HepG2 (cell line): ENCODE measurements around the gene UCP1. TPM values are rescaled to one million over a fixed set of nuclear protein-coding genes. Genes with fewer than 3 reads are reported as not detected.

Source experiments
- AKNA ChIP-seq: sonication (generic); formaldehyde crosslinking; IDR thresholded peaks from 2 replicates; pipeline ENCODE4 v1.4.0; 2020; ENCODE audit warnings: missing genetic modification reagents, borderline replicate concordance
- DR1 ChIP-seq: sonication (generic); formaldehyde crosslinking; IDR thresholded peaks from 2 replicates; pipeline ENCODE4 v1.8.0; 2021; ENCODE audit warnings: mild to moderate bottlenecking, missing genetic modification reagents, inconsistent platforms
- ELF3 ChIP-seq: IDR thresholded peaks from 2 replicates; pipeline ENCODE4 v1.6.1; 2016; ENCODE audit warnings: missing genetic modification reagents, missing compliant biosample characterization
- ELK4 ChIP-seq: sonication (generic); formaldehyde crosslinking; IDR thresholded peaks from 2 replicates; pipeline ENCODE4 v1.9.0; 2021; ENCODE audit warnings: missing genetic modification reagents, borderline replicate concordance
- GATA4 ChIP-seq: sonication (generic); IDR thresholded peaks from 2 replicates; pipeline ENCODE4 v1.6.1; 2016; ENCODE audit warnings: antibody characterized with exemption, low read depth, borderline replicate concordance
- HIC2 ChIP-seq: sonication (generic); formaldehyde crosslinking; IDR thresholded peaks from 2 replicates; pipeline ENCODE4 v1.9.0; 2022; ENCODE audit warnings: low read depth, missing genetic modification reagents
- KMT2A ChIP-seq: sonication (generic); formaldehyde crosslinking; IDR thresholded peaks from 2 replicates; pipeline ENCODE4 v1.4.0; 2020; ENCODE audit warnings: missing genetic modification reagents
- NFKB2 ChIP-seq: sonication (generic); formaldehyde crosslinking; IDR thresholded peaks from 2 replicates; pipeline ENCODE4 v1.4.0; 2020; ENCODE audit warnings: missing genetic modification reagents, borderline replicate concordance
- NFRKB ChIP-seq: fragments of 450-650 bp; IDR thresholded peaks from 2 replicates; pipeline ENCODE4 v1.6.1; 2017
- POGK ChIP-seq: sonication (generic); formaldehyde crosslinking; conservative IDR thresholded peaks from 2 replicates; pipeline ENCODE4 v1.8.0; 2022; ENCODE audit warnings: mild to moderate bottlenecking, moderate library complexity, missing genetic modification reagents
- POLR2A ChIP-seq, 2 experiments: IDR thresholded peaks; 2 replicates each; pipeline ENCODE4 v1.6.1; 2011; ENCODE audit warnings: low read depth in 2 of 2, low read length in 2 of 2, mild to moderate bottlenecking in 1 of 2, moderate library complexity in 1 of 2; ENCODE audit not compliant: insufficient read depth in 1 of 2
- SALL2 ChIP-seq: sonication (generic); formaldehyde crosslinking; IDR thresholded peaks from 2 replicates; pipeline ENCODE4 v1.8.1; 2023; ENCODE audit warnings: mild to moderate bottlenecking, missing genetic modification reagents, inconsistent platforms
- TBL1XR1 ChIP-seq: fragments of 150-350 bp; IDR thresholded peaks from 2 replicates; pipeline ENCODE4 v1.6.1; 2014; ENCODE audit warnings: borderline replicate concordance, low read length; ENCODE audit not compliant: partially characterized antibody
- TEAD3 ChIP-seq: optimal IDR thresholded peaks from 2 replicates; pipeline ENCODE3; 2016; ENCODE audit warnings: borderline replicate concordance
- YEATS2 ChIP-seq: sonication (generic); formaldehyde crosslinking; IDR thresholded peaks from 2 replicates; pipeline ENCODE4 v1.4.0; 2020; ENCODE audit warnings: missing genetic modification reagents, borderline replicate concordance
- ZMYM2 ChIP-seq: sonication (generic); formaldehyde crosslinking; IDR thresholded peaks from 2 replicates; pipeline ENCODE4 v1.8.0; 2022; ENCODE audit warnings: mild to moderate bottlenecking, missing genetic modification reagents
- ZNF124 ChIP-seq: sonication (generic); formaldehyde crosslinking; IDR thresholded peaks from 2 replicates; pipeline ENCODE4 v1.4.0; 2020; ENCODE audit warnings: missing genetic modification reagents
- ZNF282 ChIP-seq: fragments of 450-650 bp; IDR thresholded peaks from 2 replicates; pipeline ENCODE4 v1.6.1; 2018; ENCODE audit not compliant: partially characterized antibody
- ZNF292 ChIP-seq: sonication (generic); formaldehyde crosslinking; IDR thresholded peaks from 2 replicates; pipeline ENCODE4 v1.8.1; 2022; ENCODE audit warnings: mild to moderate bottlenecking, low read depth, missing genetic modification reagents, borderline replicate concordance
- ZNF891 ChIP-seq: sonication (generic); formaldehyde crosslinking; IDR thresholded peaks from 2 replicates; pipeline ENCODE4 v1.5.0; 2020; ENCODE audit warnings: mild to moderate bottlenecking, missing genetic modification reagents
- polyA plus RNA-seq, 8 experiments: library from polyadenylated mRNA; depleted of rRNA in 3 of 8; stranded (reverse) in 7 of 8; unstranded in 1 of 8; fragments of >200 nt; fragmentation: Illumina TruSeq in 4 of 8; extraction: Trizol in 4 of 8; gene quantifications; 2 replicates each; pipeline versions ENCODE4 v1.2.1 to v1.2.3, GENCODE V29; 2011 to 2016; ENCODE audit warnings: low read depth in 4 of 8, missing spikeins in 1 of 8, mixed read lengths in 1 of 8; ENCODE audit not compliant: insufficient read depth in 1 of 8
- total RNA-seq, 5 experiments: library from RNA; depleted of rRNA; stranded (reverse); fragments of >200 nt; fragmentation: Illumina TruSeq; extraction: Trizol; gene quantifications; 2 replicates each; pipeline ENCODE4 v1.2.3, GENCODE V29; 2016; ENCODE audit warnings: low read depth in 1 of 5

UCP1 gene
- total and polyA plus RNA-seq, 2 of the 13 experiments (the other 11 are each of a cell fraction or from before 2014, with no cell fraction given) = 0.11 TPM

- TF ChIP-seq POGK = peak; percentile 63; the same call in 1 of the 2 replicates
- TF ChIP-seq NFKB2 (CRISPR knock-in tag) = peak; percentile 88; the same call in 1 of the 2 replicates
- peak; percentile 91 to 93 for TF ChIP-seq POLR2A (IDR thresholded peaks at IDR 0.05; ENCODE audit: insufficient read depth in 1 of 2, low read depth in 2 of 2, low read length in 2 of 2)
- TF ChIP-seq ZNF282 = no peak
- TF ChIP-seq ELK4 (CRISPR knock-in tag) = no peak
- no peak for TF ChIP-seq ZMYM2 (CRISPR knock-in tag)
- no peak; the same call in 1 of the 2 replicates for TF ChIP-seq ZNF124 (CRISPR knock-in tag)
- TF ChIP-seq SALL2 = peak; percentile 90
- TF ChIP-seq ZNF292 (CRISPR knock-in tag) = no peak
- peak; percentile 71 for TF ChIP-seq YEATS2 (CRISPR knock-in tag)
- TF ChIP-seq TBL1XR1 = no peak
- peak; percentile 87 for TF ChIP-seq ELF3 (CRISPR knock-in tag)
- TF ChIP-seq DR1 (CRISPR knock-in tag) = peak; percentile 60; the same call in 1 of the 2 replicates
- TF ChIP-seq NFRKB = no peak
- peak; percentile 53 for TF ChIP-seq TEAD3 (CRISPR knock-in tag)
- peak; percentile 83 for TF ChIP-seq KMT2A (CRISPR knock-in tag)
- TF ChIP-seq ZNF891 (CRISPR knock-in tag) = peak; percentile 74
- TF ChIP-seq HIC2 = 0 out of 2 replicates have a peak, but pooled peaks have one; percentile 48
- peak; percentile 23; the same call in 1 of the 2 replicates for TF ChIP-seq AKNA (CRISPR knock-in tag)
- peak; percentile 63; the same call in 1 of the 2 replicates for TF ChIP-seq GATA4
These were observed 44.7 kb downstream of the UCP1 start, which contains the start of gene ELMOD2 (continued) for GRCh38 chr4:140523857-140524742.
